HL-60 (cell line): ENCODE data around the gene KIF24.

ENCODE experiments used
- DNase-seq, 2 experiments: peaks; one replicate each; pipeline ENCODE4 v3.0.0-alpha.2; 2010 to 2020; ENCODE audit warnings: low read depth in 1 of 2, low spot score in 1 of 2
- H3K27ac ChIP-seq: fragments of 250-450 bp; sonication (Bioruptor Pico); replicated peaks from 2 replicates; pipeline ENCODE4 v1.5.1; 2020; ENCODE audit warnings: mild to moderate bottlenecking, moderate library complexity
- H3K27me3 ChIP-seq: fragments of 250-450 bp; sonication (Bioruptor Pico); 2 replicates; pipeline ENCODE4 v1.5.1; 2021; ENCODE audit warnings: mild to moderate bottlenecking, moderate library complexity; ENCODE audit not compliant: insufficient read depth, poor library complexity, severe bottlenecking
- H3K4me3 ChIP-seq: replicated peaks from 2 replicates; pipeline ENCODE4 v1.5.1; 2011; ENCODE audit warnings: mild to moderate bottlenecking, control low read depth, low read length; ENCODE audit not compliant: insufficient read depth
- GABPA ChIP-seq: IDR thresholded peaks from 2 replicates; pipeline ENCODE4 v1.6.1; 2012; ENCODE audit warnings: low read depth
- POLR2AphosphoS5 ChIP-seq: IDR thresholded peaks from 2 replicates; pipeline ENCODE4 v1.6.1; 2012; ENCODE audit warnings: low read depth
- SPI1 ChIP-seq: IDR thresholded peaks from 2 replicates; pipeline ENCODE4 v1.6.1; 2012; ENCODE audit warnings: low read depth, mild to moderate bottlenecking, borderline replicate concordance
- TF ChIP-seq, protein P1 (sequence below): IDR thresholded peaks from one replicate; pipeline ENCODE4 v1.5.1; 2011; ENCODE audit warnings: low read length, control low read depth, inconsistent platforms; ENCODE audit not compliant: insufficient read depth
- TF ChIP-seq, protein P2 (sequence below): IDR thresholded peaks from 2 replicates; pipeline ENCODE4 v1.6.1; 2012; ENCODE audit warnings: low read depth; ENCODE audit not compliant: insufficient replicate concordance

KIF24 gene

DNA sequence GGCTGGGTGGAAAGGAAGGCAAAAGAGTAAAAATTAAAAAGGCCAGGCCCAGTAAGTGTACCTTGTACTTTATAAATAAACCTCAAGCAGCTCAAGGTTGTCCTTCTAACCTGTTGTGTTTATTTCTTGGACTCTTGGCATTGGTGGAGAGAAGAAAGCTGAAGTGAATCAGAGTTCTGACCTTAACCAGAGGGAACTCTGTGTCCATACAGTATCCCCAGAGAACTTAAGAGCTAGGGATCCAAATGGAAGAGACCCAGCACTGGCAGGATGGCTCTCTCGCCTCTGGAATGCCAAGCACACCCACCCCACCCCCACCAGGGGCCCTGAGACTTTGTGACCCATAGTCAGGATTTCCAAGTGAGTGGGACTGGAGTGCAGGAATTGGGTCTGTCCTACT, 14.5 kb upstream of the KIF24 start:
- Histone ChIP-seq H3K4me3 (no peak overlapping the region), H3K27me3 (no peaks in the 10 kb centered on the region), H3K27ac (no peak overlapping the region)
- TF ChIP-seq, protein P1, sequence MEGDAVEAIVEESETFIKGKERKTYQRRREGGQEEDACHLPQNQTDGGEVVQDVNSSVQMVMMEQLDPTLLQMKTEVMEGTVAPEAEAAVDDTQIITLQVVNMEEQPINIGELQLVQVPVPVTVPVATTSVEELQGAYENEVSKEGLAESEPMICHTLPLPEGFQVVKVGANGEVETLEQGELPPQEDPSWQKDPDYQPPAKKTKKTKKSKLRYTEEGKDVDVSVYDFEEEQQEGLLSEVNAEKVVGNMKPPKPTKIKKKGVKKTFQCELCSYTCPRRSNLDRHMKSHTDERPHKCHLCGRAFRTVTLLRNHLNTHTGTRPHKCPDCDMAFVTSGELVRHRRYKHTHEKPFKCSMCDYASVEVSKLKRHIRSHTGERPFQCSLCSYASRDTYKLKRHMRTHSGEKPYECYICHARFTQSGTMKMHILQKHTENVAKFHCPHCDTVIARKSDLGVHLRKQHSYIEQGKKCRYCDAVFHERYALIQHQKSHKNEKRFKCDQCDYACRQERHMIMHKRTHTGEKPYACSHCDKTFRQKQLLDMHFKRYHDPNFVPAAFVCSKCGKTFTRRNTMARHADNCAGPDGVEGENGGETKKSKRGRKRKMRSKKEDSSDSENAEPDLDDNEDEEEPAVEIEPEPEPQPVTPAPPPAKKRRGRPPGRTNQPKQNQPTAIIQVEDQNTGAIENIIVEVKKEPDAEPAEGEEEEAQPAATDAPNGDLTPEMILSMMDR = no peak
- TF ChIP-seq, protein P2, sequence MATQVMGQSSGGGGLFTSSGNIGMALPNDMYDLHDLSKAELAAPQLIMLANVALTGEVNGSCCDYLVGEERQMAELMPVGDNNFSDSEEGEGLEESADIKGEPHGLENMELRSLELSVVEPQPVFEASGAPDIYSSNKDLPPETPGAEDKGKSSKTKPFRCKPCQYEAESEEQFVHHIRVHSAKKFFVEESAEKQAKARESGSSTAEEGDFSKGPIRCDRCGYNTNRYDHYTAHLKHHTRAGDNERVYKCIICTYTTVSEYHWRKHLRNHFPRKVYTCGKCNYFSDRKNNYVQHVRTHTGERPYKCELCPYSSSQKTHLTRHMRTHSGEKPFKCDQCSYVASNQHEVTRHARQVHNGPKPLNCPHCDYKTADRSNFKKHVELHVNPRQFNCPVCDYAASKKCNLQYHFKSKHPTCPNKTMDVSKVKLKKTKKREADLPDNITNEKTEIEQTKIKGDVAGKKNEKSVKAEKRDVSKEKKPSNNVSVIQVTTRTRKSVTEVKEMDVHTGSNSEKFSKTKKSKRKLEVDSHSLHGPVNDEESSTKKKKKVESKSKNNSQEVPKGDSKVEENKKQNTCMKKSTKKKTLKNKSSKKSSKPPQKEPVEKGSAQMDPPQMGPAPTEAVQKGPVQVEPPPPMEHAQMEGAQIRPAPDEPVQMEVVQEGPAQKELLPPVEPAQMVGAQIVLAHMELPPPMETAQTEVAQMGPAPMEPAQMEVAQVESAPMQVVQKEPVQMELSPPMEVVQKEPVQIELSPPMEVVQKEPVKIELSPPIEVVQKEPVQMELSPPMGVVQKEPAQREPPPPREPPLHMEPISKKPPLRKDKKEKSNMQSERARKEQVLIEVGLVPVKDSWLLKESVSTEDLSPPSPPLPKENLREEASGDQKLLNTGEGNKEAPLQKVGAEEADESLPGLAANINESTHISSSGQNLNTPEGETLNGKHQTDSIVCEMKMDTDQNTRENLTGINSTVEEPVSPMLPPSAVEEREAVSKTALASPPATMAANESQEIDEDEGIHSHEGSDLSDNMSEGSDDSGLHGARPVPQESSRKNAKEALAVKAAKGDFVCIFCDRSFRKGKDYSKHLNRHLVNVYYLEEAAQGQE = no peak
- no peak for TF ChIP-seq SPI1
- no peak for TF ChIP-seq GABPA
- no peak for TF ChIP-seq POLR2AphosphoS5
- no peak for DNase-seq

DNA sequence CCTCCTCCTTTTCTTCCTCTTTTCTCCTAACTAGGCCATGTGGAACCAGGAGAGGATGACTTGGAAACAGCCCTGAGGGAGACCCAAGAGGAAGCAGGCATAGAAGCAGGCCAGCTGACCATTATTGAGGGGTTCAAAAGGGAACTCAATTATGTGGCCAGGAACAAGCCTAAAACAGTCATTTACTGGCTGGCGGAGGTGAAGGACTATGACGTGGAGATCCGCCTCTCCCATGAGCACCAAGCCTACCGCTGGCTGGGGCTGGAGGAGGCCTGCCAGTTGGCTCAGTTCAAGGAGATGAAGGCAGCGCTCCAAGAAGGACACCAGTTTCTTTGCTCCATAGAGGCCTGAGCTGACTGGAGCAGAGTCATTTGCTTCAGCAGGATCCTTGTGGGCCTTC, 14.0 kb upstream of the KIF24 start:
- H3K27ac ChIP-seq = no peak overlapping the region
- DNase-seq = no peak
- TF ChIP-seq GABPA = no peak
- no peak for TF ChIP-seq POLR2AphosphoS5
- no peak for TF ChIP-seq SPI1
- TF ChIP-seq, protein P2 = no peak
- TF ChIP-seq, protein P1 = no peak
- no peaks in the 10 kb centered on the region for H3K27me3 ChIP-seq
- H3K4me3 ChIP-seq = no peak overlapping the region

DNA sequence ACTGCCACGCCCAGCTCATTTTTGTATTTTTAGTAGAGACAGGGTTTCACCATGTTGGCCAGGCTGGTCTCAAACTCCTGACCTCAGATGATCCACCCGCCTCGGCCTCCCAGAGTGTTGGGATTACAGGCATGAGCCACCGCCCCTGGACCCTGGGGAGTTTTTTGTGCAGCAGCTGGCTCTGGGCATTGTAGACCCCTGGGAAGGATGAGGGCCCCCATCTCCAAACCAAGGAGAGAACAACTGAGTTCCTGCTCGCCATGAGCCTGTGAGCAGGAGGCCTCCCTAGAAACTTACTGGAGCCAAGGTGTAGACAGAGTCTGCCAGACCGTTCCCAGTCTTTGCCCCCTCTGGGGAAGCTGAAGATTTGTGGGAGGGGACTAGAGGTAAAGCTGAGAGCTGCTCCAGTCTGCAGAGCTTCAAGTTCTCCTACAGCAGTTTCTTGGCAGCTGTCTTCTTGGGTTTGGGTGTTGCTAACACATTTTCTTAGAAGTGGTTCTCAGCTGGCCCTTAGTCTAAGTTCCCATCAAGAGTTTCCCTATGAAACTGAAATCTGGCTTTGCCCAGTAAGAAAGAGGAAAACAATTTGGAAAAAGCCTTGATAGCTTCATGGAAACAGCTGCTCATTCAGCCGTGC, 12.7 kb upstream of the KIF24 start:
- Histone ChIP-seq H3K4me3 (no peak overlapping the region), H3K27ac (no peak overlapping the region), H3K27me3 (no peaks in the 10 kb centered on the region)
- no peak for TF ChIP-seq POLR2AphosphoS5
- TF ChIP-seq, protein P2 = no peak
- TF ChIP-seq GABPA = no peak
- no peak for TF ChIP-seq SPI1
- TF ChIP-seq, protein P1 = no peak
- no peak for DNase-seq
